DND-41 (cell line): ENCODE results near the gene FAM131C.

Experiments
- ATAC-seq: fragments of 200-7000 bp; cut with Tn5 transposase; 3 replicates; pipeline ENCODE4 v1.9.1; 2021; ENCODE audit warnings: low read depth; ENCODE audit not compliant: insufficient read depth
- DNase-seq: peaks from one replicate; pipeline ENCODE4 v3.0.0-alpha.2; 2020
- H2AFZ ChIP-seq: 2 replicates; pipeline ENCODE4 v1.6.0; 2012; ENCODE audit warnings: low read depth, low read length
- H3K27ac ChIP-seq: 2 replicates; pipeline ENCODE4 v1.5.1; 2012; ENCODE audit warnings: low read length, inconsistent platforms
- H3K27me3 ChIP-seq: fragments of 200-600 bp; sonication (generic); 2 replicates; pipeline ENCODE4 v1.6.0; 2012; ENCODE audit warnings: low read length, mild to moderate bottlenecking, inconsistent platforms; ENCODE audit not compliant: insufficient read depth, poor library complexity
- H3K36me3 ChIP-seq: 2 replicates; pipeline ENCODE4 v1.5.1; 2012; ENCODE audit warnings: low read length, inconsistent platforms; ENCODE audit not compliant: insufficient read depth
- H3K4me1 ChIP-seq: 2 replicates; pipeline ENCODE4 v1.5.1; 2012; ENCODE audit warnings: mild to moderate bottlenecking, low read length; ENCODE audit not compliant: insufficient read depth
- H3K4me2 ChIP-seq: 2 replicates; pipeline ENCODE4 v1.6.0; 2012; ENCODE audit warnings: mild to moderate bottlenecking, moderate library complexity, low read length, inconsistent platforms; ENCODE audit not compliant: insufficient read depth
- H3K4me3 ChIP-seq, 2 experiments: fragments of 200-600 bp in 1 of 2; shearing (Covaris generic) in 1 of 2; 2 replicates each; pipeline ENCODE4 v1.5.1; 2012 to 2016; ENCODE audit warnings: inconsistent platforms in 2 of 2, low read length in 2 of 2, mild to moderate bottlenecking in 2 of 2, low read depth in 1 of 2, moderate library complexity in 1 of 2
- H3K79me2 ChIP-seq: 2 replicates; pipeline ENCODE4 v1.6.0; 2012; ENCODE audit warnings: low read length, inconsistent platforms; ENCODE audit not compliant: insufficient read depth
- H3K9ac ChIP-seq: 2 replicates; pipeline ENCODE4 v1.6.0; 2012; ENCODE audit warnings: low read depth, mild to moderate bottlenecking, inconsistent platforms, low read length, moderate library complexity
- H3K9me3 ChIP-seq: 2 replicates; pipeline ENCODE4 v1.5.1; 2012; ENCODE audit warnings: low read length, moderate library complexity, mild to moderate bottlenecking, inconsistent platforms; ENCODE audit not compliant: insufficient read depth, severe bottlenecking
- H4K20me1 ChIP-seq: 2 replicates; pipeline ENCODE4 v1.6.0; 2012; ENCODE audit warnings: low read length; ENCODE audit not compliant: insufficient read depth
- CTCF ChIP-seq: IDR thresholded peaks from 2 replicates; pipeline ENCODE4 v1.5.1; 2012; ENCODE audit warnings: borderline replicate concordance, low read length, moderate library complexity, mild to moderate bottlenecking; ENCODE audit not compliant: poor library complexity, severe bottlenecking; ENCODE audit errors: extremely low read depth
- EZH2 ChIP-seq: IDR thresholded peaks from 3 replicates; pipeline ENCODE4 v1.6.1; 2012; ENCODE audit warnings: borderline replicate concordance, low read depth, mild to moderate bottlenecking, moderate library complexity, low read length, inconsistent platforms; ENCODE audit not compliant: severe bottlenecking

The FAM131C gene

GRCh38 chr1:16074217-16074616 is 766 bp upstream of the FAM131C start:
- peaks cover 4% of the 10 kb centered on the region for H3K4me1 ChIP-seq
- no peaks in the 10 kb centered on the region for H3K36me3 ChIP-seq
- no peaks in the 10 kb centered on the region for H3K9me3 ChIP-seq
- no peak for DNase-seq
- H3K4me2 ChIP-seq: no peak overlapping the region
- H3K27me3 ChIP-seq: no peaks in the 10 kb centered on the region
- no peak for ATAC-seq
- peaks cover 4% of the 10 kb centered on the region; the same call in 1 of the 2 replicates for H4K20me1 ChIP-seq
- no peak overlapping the region for H3K4me3 ChIP-seq
- no peaks in the 10 kb centered on the region for H3K79me2 ChIP-seq
- TF ChIP-seq CTCF (no peak), EZH2 (no peak)
- H3K9ac ChIP-seq: no peak overlapping the region
- no peak overlapping the region for H2AFZ ChIP-seq
- H3K27ac ChIP-seq: no peak overlapping the region

GRCh38 chr1:16072616-16073484 is 601 bp downstream of the FAM131C start:
- Histone ChIP-seq H3K4me2 (no peak overlapping the region), H3K9me3 (no peaks in the 10 kb centered on the region), H3K9ac (no peak overlapping the region), H3K4me3 (no peak overlapping the region), H4K20me1 (peaks cover 4% of the 10 kb centered on the region; the same call in 1 of the 2 replicates), H2AFZ (no peak overlapping the region), H3K27me3 (no peaks in the 10 kb centered on the region), H3K4me1 (no peaks in the 10 kb centered on the region), H3K27ac (no peak overlapping the region), H3K79me2 (no peaks in the 10 kb centered on the region), H3K36me3 (no peaks in the 10 kb centered on the region)
- DNase-seq (no peak), ATAC-seq (no peak)
- TF ChIP-seq EZH2 (no peak), CTCF (no peak)

- Histone ChIP-seq H3K4me1 (no peaks in the 10 kb centered on the region), H3K79me2 (no peaks in the 10 kb centered on the region), H3K27ac (no peak overlapping the region), H3K36me3 (no peaks in the 10 kb centered on the region), H3K9me3 (no peaks in the 10 kb centered on the region), H3K9ac (no peak overlapping the region), H2AFZ (no peak overlapping the region), H3K4me3 (no peak overlapping the region), H3K4me2 (no peak overlapping the region), H3K27me3 (no peaks in the 10 kb centered on the region), H4K20me1 (peaks cover 4% of the 10 kb centered on the region; the same call in 1 of the 2 replicates)
- DNase-seq (no peak), ATAC-seq (no peak)
- TF ChIP-seq CTCF: no peak
- no peak for TF ChIP-seq EZH2
Measured at GRCh38 chr1:16072095-16072494, 1.4 kb downstream of the FAM131C start.

- no peaks in the 10 kb centered on the region for H3K27me3 ChIP-seq
- TF ChIP-seq EZH2: no peak
- no peak for TF ChIP-seq CTCF
- H3K79me2 ChIP-seq: no peaks in the 10 kb centered on the region
- no peak for ATAC-seq
- H3K27ac ChIP-seq: no peak overlapping the region
- H3K9me3 ChIP-seq: no peaks in the 10 kb centered on the region
- no peak for DNase-seq
- H3K36me3 ChIP-seq: no peaks in the 10 kb centered on the region
- H3K4me1 ChIP-seq: no peaks in the 10 kb centered on the region
- H2AFZ ChIP-seq: no peak overlapping the region
- peaks cover 4% of the 10 kb centered on the region; the same call in 1 of the 2 replicates for H4K20me1 ChIP-seq
- H3K4me2 ChIP-seq: no peak overlapping the region
- no peak overlapping the region for H3K9ac ChIP-seq
- no peak overlapping the region for H3K4me3 ChIP-seq
Measured at GRCh38 chr1:16071614-16072013, 1.8 kb downstream of the FAM131C start.
